ENCODE measurements around the gene EPB41L4B.
"Not testable (repeated sequence)": the region's sequence is repeated elsewhere in the genome, so short reads cannot be mapped to it uniquely, and the experiment has no call there.

Gene EPB41L4B

GRCh38 chr9:109320742-109321448, at the start of gene EPB41L4B:
TSS of gene EPB41L4B (minus strand) at chr9:109321059. CDS start at chr9:109320446, 613 bp downstream.
- no peak within 1 kb of the TSS for H3K27ac Mint-ChIP-seq
- no peaks in the 10 kb centered on the region for H3K9me3 Mint-ChIP-seq (ENCODE audit: low read depth)
- peak within 1 kb of the TSS; percentile 82 for H3K4me3 Mint-ChIP-seq
- peaks cover 39% of the 10 kb centered on the region for H3K27me3 Mint-ChIP-seq
- H3K4me1 Mint-ChIP-seq (ENCODE audit: low read depth) = peaks cover 11% of the 10 kb centered on the region
- no peaks in the 10 kb centered on the region for H3K36me3 Mint-ChIP-seq

DNA sequence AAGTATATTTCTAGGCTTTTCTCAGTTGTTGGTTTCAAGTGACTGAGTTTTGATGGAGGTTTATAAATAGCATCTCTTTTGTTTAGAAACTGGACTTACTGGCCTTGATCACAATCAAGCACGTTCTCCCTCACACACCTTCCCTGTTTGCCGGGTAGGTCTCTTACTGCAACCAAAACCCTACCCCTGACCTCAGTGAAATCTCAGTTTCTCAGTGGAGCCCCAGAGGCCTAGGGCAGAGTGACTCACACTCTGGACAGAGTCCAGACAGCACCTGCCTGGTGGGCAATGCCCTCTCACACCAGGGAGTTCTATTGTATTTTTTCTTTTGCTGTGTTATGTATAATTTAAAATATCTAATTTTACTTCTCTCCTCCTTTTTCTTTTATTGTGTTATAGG, 48.4 kb upstream of the EPB41L4B start:
- Mint-ChIP-seq H3K9me3 (ENCODE audit: low read depth) (no peaks in the 10 kb centered on the region), H3K27me3 (peaks cover 6% of the 10 kb centered on the region), H3K36me3 (no peaks in the 10 kb centered on the region), H3K27ac (no peak overlapping the region), H3K4me3 (no peak overlapping the region), H3K4me1 (ENCODE audit: low read depth) (no peaks in the 10 kb centered on the region)

DNA sequence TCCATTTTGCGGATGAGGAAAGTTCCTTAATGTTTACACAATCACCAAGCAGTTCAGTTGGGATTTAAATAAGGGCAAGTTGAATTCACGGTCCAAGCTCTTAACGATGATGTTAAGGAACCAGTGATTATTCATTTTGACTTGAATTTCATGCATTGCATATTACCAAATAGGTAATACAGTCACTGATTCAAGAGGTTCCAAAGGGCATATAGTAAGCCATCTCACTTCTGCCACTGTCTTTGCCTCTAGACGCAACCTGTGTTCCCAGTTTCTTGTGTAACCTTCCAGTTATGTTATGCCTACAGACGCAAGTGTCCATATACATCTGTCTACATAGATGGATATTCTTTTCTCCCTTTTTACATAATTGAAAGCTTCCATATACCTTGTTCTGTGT, 39.9 kb upstream of the EPB41L4B start:
- Mint-ChIP-seq H3K4me3 (no peak overlapping the region), H3K27ac (no peak overlapping the region), H3K27me3 (peaks cover 7% of the 10 kb centered on the region), H3K9me3 (ENCODE audit: low read depth) (no peaks in the 10 kb centered on the region), H3K4me1 (ENCODE audit: low read depth) (no peaks in the 10 kb centered on the region), H3K36me3 (no peaks in the 10 kb centered on the region)

- H3K27ac Mint-ChIP-seq; H3K9me3 Mint-ChIP-seq (ENCODE audit: low read depth); H3K4me1 Mint-ChIP-seq (ENCODE audit: low read depth); H3K27me3 Mint-ChIP-seq; H3K36me3 Mint-ChIP-seq; H3K4me3 Mint-ChIP-seq: not testable (repeated sequence)
These were observed 38.2 kb upstream of the EPB41L4B start for GRCh38 chr9:109358968-109359603.

- no peak overlapping the region for H3K27ac Mint-ChIP-seq
- no peaks in the 10 kb centered on the region for H3K9me3 Mint-ChIP-seq (ENCODE audit: low read depth)
- no peaks in the 10 kb centered on the region for H3K4me1 Mint-ChIP-seq (ENCODE audit: low read depth)
- H3K4me3 Mint-ChIP-seq = no peak overlapping the region
- H3K36me3 Mint-ChIP-seq = no peaks in the 10 kb centered on the region
- H3K27me3 Mint-ChIP-seq = peaks cover 6% of the 10 kb centered on the region
These were observed 34.9 kb upstream of the EPB41L4B start for GRCh38 chr9:109355564-109356297.

- Mint-ChIP-seq H3K36me3 (no peaks in the 10 kb centered on the region), H3K4me3 (no peak overlapping the region), H3K4me1 (ENCODE audit: low read depth) (no peaks in the 10 kb centered on the region)
These were observed 33.3 kb upstream of the EPB41L4B start for GRCh38 chr9:109354190-109354589.

DNA sequence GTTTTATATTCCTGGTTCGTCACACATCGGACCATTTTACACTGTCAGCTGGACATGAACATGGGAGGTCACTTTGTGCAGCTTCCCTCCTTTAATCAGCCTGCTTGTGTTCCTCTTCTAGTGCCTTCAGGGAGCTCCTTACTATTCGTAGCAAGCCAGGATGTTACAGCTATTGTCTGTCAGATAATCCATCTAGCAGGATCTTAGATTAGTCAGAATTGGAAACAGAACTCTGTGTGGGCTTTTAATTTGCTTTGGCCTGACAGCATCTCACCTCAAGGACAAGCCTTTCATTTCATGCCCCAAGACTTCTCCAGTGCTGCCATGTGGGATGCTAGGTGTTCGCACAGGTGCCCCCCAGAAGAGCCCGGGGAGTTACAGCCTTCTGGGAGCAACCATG, 30.2 kb upstream of the EPB41L4B start:
- Mint-ChIP-seq H3K36me3 (no peaks in the 10 kb centered on the region), H3K4me1 (ENCODE audit: low read depth) (no peaks in the 10 kb centered on the region), H3K4me3 (no peak overlapping the region), H3K27ac (no peak overlapping the region), H3K27me3 (peaks cover 4% of the 10 kb centered on the region), H3K9me3 (ENCODE audit: low read depth) (no peaks in the 10 kb centered on the region)

More at GRCh38 chr9:109354190-109354589, 33.3 kb upstream of the EPB41L4B start:
- Mint-ChIP-seq H3K27ac (no peak overlapping the region), H3K9me3 (ENCODE audit: low read depth) (no peaks in the 10 kb centered on the region), H3K27me3 (peaks cover 5% of the 10 kb centered on the region)

DNA sequence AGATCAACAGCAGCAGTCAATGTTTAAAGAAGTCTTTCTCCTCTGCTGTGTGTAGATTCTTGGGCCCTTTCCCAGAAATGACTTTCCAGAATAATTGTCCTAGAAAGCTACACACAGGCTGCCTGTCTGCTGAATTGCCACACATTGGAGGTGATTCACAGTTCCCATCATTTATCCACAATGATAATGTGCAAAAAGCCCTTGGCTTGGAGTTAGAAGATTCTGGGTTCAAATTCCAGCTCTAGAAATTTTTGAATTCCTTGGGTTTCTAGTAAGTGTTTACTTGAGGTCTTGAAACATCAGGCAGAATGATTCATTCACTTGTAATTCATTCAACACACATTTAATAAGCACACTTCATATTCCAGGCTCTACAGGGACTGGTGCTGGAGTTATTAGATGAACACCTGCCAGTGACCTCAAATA, 28.6 kb upstream of the EPB41L4B start:
- no peak overlapping the region for H3K4me3 Mint-ChIP-seq
- no peak overlapping the region for H3K27ac Mint-ChIP-seq
- peaks cover under 1% of the 10 kb centered on the region for H3K27me3 Mint-ChIP-seq
- no peaks in the 10 kb centered on the region for H3K4me1 Mint-ChIP-seq (ENCODE audit: low read depth)
- H3K36me3 Mint-ChIP-seq = no peaks in the 10 kb centered on the region
- H3K9me3 Mint-ChIP-seq (ENCODE audit: low read depth) = no peaks in the 10 kb centered on the region

- no peak overlapping the region for H3K4me3 Mint-ChIP-seq
- no peaks in the 10 kb centered on the region for H3K36me3 Mint-ChIP-seq
- H3K9me3 Mint-ChIP-seq (ENCODE audit: low read depth) = no peaks in the 10 kb centered on the region
- no peak overlapping the region for H3K27ac Mint-ChIP-seq
- no peaks in the 10 kb centered on the region for H3K4me1 Mint-ChIP-seq (ENCODE audit: low read depth)
- H3K27me3 Mint-ChIP-seq = no peaks in the 10 kb centered on the region
These were observed 26.0 kb upstream of the EPB41L4B start for GRCh38 chr9:109346904-109347303.

- Mint-ChIP-seq H3K4me3 (no peak overlapping the region), H3K27ac (no peak overlapping the region), H3K36me3 (no peaks in the 10 kb centered on the region), H3K4me1 (ENCODE audit: low read depth) (no peaks in the 10 kb centered on the region), H3K27me3 (no peaks in the 10 kb centered on the region), H3K9me3 (ENCODE audit: low read depth) (no peaks in the 10 kb centered on the region)
These were observed 24.0 kb upstream of the EPB41L4B start for GRCh38 chr9:109344866-109345265.

GRCh38 chr9:109342878-109343277, 22.0 kb upstream of the EPB41L4B start:
- H3K27me3 Mint-ChIP-seq = no peaks in the 10 kb centered on the region

DNA sequence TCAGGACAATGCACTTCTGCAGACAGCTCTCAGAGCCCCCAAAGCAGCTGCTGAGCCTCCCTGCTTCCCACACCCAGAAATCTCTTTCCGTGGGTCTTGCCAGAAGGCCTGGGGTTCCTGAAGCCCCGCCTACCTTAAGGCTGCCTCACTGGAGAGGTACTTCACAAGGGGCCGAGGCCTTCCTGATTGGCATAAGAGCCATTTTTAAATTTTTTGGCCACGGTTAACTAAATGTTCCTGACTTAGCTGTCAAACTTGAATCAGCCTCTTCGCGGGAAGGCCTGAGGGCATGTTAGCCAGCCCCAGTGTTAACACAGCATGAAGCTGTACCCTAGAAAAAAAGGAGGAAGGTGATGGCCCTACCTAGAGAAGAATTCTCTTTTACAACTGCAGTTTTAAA, 20.7 kb upstream of the EPB41L4B start:
- no peak overlapping the region for H3K27ac Mint-ChIP-seq

More at GRCh38 chr9:109342878-109343277, 22.0 kb upstream of the EPB41L4B start:
- Mint-ChIP-seq H3K27ac (no peak overlapping the region), H3K36me3 (no peaks in the 10 kb centered on the region), H3K4me3 (no peak overlapping the region), H3K9me3 (ENCODE audit: low read depth) (no peaks in the 10 kb centered on the region), H3K4me1 (ENCODE audit: low read depth) (no peaks in the 10 kb centered on the region)

DNA sequence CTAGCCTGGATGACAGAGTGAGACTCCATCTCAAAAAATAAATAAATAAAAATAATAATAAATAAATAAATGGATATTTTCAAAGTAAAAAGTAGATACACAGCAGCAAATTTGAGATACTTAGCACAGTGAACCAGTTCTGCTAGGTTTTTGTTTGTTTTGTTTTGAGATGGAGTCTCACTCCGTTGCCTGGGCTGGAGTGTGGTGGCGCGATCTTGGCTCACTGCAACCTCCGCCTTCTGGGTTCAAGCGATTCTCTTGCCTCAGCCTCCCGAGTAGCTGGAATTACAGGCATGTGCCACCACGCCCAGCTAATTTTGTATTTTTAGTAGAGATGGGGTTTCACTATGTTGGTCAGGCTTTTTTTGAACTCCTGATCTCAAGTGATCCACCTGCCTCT, 20.1 kb upstream of the EPB41L4B start:
- H3K27me3 Mint-ChIP-seq; H3K27ac Mint-ChIP-seq; H3K36me3 Mint-ChIP-seq; H3K4me1 Mint-ChIP-seq (ENCODE audit: low read depth); H3K9me3 Mint-ChIP-seq (ENCODE audit: low read depth); H3K4me3 Mint-ChIP-seq: not testable (repeated sequence)

More for the DNA sequence above, 20.7 kb upstream of the EPB41L4B start:
- Mint-ChIP-seq H3K36me3 (no peaks in the 10 kb centered on the region), H3K4me3 (no peak overlapping the region), H3K27me3 (no peaks in the 10 kb centered on the region), H3K9me3 (ENCODE audit: low read depth) (no peaks in the 10 kb centered on the region), H3K4me1 (ENCODE audit: low read depth) (no peaks in the 10 kb centered on the region)

DNA sequence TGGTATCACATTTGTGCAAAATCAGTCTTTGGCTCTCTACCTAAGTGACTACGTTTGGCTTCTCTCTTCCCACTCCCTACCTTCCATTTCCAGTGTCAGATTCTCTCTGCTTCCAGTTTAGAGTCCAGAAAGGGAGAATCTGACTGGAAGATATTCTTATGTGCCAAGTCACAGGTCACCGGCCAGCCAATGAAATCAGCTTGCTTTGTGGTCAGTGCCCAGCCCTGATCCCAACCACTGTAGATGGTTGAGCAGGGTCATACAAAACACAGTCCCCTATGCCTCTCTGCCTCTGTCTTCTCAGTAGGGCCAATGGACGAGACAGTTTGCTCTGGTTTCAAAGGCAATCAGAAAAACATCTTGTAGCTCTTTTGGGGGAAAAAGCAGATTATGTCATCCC, 15.6 kb upstream of the EPB41L4B start:
- H3K36me3 Mint-ChIP-seq = no peaks in the 10 kb centered on the region

GRCh38 chr9:109335929-109336328, 15.1 kb upstream of the EPB41L4B start:
- Mint-ChIP-seq H3K27me3 (peaks cover 8% of the 10 kb centered on the region), H3K4me1 (ENCODE audit: low read depth) (no peaks in the 10 kb centered on the region), H3K9me3 (ENCODE audit: low read depth) (no peaks in the 10 kb centered on the region), H3K36me3 (no peaks in the 10 kb centered on the region), H3K27ac (no peak overlapping the region), H3K4me3 (no peak overlapping the region)

More for the DNA sequence above, 15.6 kb upstream of the EPB41L4B start:
- no peak overlapping the region for H3K27ac Mint-ChIP-seq
- no peak overlapping the region for H3K4me3 Mint-ChIP-seq
- H3K4me1 Mint-ChIP-seq (ENCODE audit: low read depth) = no peaks in the 10 kb centered on the region
- no peaks in the 10 kb centered on the region for H3K9me3 Mint-ChIP-seq (ENCODE audit: low read depth)
- peaks cover 8% of the 10 kb centered on the region for H3K27me3 Mint-ChIP-seq
